Lower lobe of right lung (tissue), 2 donors: ENCODE data around the gene APOLD1. TPM values are rescaled to one million over a fixed set of nuclear protein-coding genes. Genes with fewer than 3 reads are reported as not detected.
A peak's percentile ranks its signal among the peaks of the same experiment; 100 is the strongest.

Experiments used
- ATAC-seq, 2 donors: fragments of 200-7000 bp; cut with Tn5 transposase; one replicate each; pipeline ENCODE4 v1.9.1; 2020 to 2022; ENCODE audit warnings: mild to moderate bottlenecking in 2 of 2, moderate library complexity in 2 of 2
- DNase-seq: peaks from one replicate; pipeline ENCODE4 v3.0.0-alpha.2; 2020
- H3K27ac ChIP-seq: fragments of 200-600 bp; one replicate; pipeline ENCODE4 v1.8.0; 2022
- H3K27me3 ChIP-seq: fragments of 200-600 bp; one replicate; pipeline ENCODE4 v1.8.0; 2022; ENCODE audit warnings: low read depth
- H3K36me3 ChIP-seq: fragments of 200-600 bp; one replicate; pipeline ENCODE4 v1.8.0; 2022; ENCODE audit warnings: mild to moderate bottlenecking
- H3K4me1 ChIP-seq: fragments of 200-600 bp; one replicate; pipeline ENCODE4 v1.8.0; 2022
- H3K4me3 ChIP-seq: fragments of 200-600 bp; one replicate; pipeline ENCODE4 v1.8.0; 2022; ENCODE audit warnings: mild to moderate bottlenecking
- H3K9me3 ChIP-seq: fragments of 200-600 bp; one replicate; pipeline ENCODE4 v1.8.0; 2022
- CTCF ChIP-seq: fragments of 200-600 bp; IDR thresholded peaks from one replicate; pipeline ENCODE4 v1.8.0; 2022; ENCODE audit warnings: antibody characterized with exemption, mild to moderate bottlenecking
- intact Hi-C: fragments of 100-400 bp; cut with DNase I; formaldehyde crosslinking; loops from one replicate; pipeline ENCODE4 v1.11.0; 2022
- total RNA-seq: library from RNA; stranded (reverse); fragmentation: NEBNext Ultra II Directional; extraction: Animal tissue kit (Norgen Biotek cat#: 25700); gene quantifications from one replicate; pipeline ENCODE4 v1.2.1, GENCODE V29; 2021
- donor health status: DM: no; HTN: yes; CAD: no; lungs with severe emphysema.

Gene APOLD1
- total RNA-seq, 1 donor from 2014 or later = 11.0 TPM

DNA sequence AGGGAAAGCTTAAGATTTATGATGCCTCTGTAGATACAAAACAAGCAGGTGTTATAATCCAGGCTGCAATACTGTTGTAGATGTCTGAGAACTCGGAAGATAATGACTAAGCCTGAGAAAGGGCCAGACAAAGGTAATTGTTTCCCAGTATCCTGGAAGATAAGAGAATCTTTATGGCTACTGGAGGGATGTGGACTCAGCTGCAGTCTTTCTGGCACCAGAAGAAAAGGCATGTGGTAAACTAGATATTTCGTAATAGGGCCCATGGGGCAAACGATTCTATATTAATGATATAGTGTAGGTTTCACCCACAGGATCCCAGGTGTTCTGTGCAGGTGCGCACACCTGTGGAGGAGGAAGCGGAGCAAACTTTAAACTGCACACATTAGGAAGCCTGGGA lies 9.2 kb upstream of the APOLD1 start:
- no peak overlapping the region for H3K4me3 ChIP-seq
- no peak overlapping the region for H3K27ac ChIP-seq
- H3K4me1 ChIP-seq = peaks cover 15% of the 10 kb centered on the region
- DNase-seq (no peak), ATAC-seq (no peak)
- no peaks in the 10 kb centered on the region for H3K9me3 ChIP-seq
- intact Hi-C loops = no loop called here
- H3K27me3 ChIP-seq = no peaks in the 10 kb centered on the region
- H3K36me3 ChIP-seq = no peaks in the 10 kb centered on the region
- no peak for TF ChIP-seq CTCF

GRCh38 chr12:12777092-12777491 lies 8.4 kb upstream of the APOLD1 start:
- Histone ChIP-seq H3K4me3 (no peak overlapping the region), H3K27ac (no peak overlapping the region), H3K9me3 (no peaks in the 10 kb centered on the region), H3K4me1 (peaks cover 15% of the 10 kb centered on the region), H3K36me3 (no peaks in the 10 kb centered on the region), H3K27me3 (no peaks in the 10 kb centered on the region)
- ATAC-seq = no peak
- intact Hi-C loops = no loop called here
- no peak for DNase-seq
- no peak for TF ChIP-seq CTCF

GRCh38 chr12:12779007-12779406 lies 6.5 kb upstream of the APOLD1 start:
- no peak overlapping the region for H3K27ac ChIP-seq
- no peaks in the 10 kb centered on the region for H3K36me3 ChIP-seq
- DNase-seq (no peak), ATAC-seq (peak in 1 of 2 donors; percentile 2)
- H3K4me3 ChIP-seq = no peak overlapping the region
- H3K4me1 ChIP-seq = peaks cover 15% of the 10 kb centered on the region
- no peak for TF ChIP-seq CTCF
- no peaks in the 10 kb centered on the region for H3K9me3 ChIP-seq
- no peaks in the 10 kb centered on the region for H3K27me3 ChIP-seq
- intact Hi-C loops = no loop called here

GRCh38 chr12:12779529-12779928 lies 5.9 kb upstream of the APOLD1 start:
- DNase-seq (no peak), ATAC-seq (peak; percentile 78 to 94)
- Histone ChIP-seq H3K27me3 (no peaks in the 10 kb centered on the region), H3K4me3 (no peak overlapping the region), H3K9me3 (no peaks in the 10 kb centered on the region), H3K4me1 (peaks cover 15% of the 10 kb centered on the region), H3K36me3 (no peaks in the 10 kb centered on the region), H3K27ac (no peak overlapping the region)
- TF ChIP-seq CTCF = no peak
- intact Hi-C loops = no loop called here

GRCh38 chr12:12784116-12784515 lies 1.3 kb upstream of the APOLD1 start:
- peak overlapping the region; percentile 89 for H3K27ac ChIP-seq
- no peak overlapping the region for H3K4me3 ChIP-seq
- no peaks in the 10 kb centered on the region for H3K9me3 ChIP-seq
- H3K4me1 ChIP-seq = peaks cover 35% of the 10 kb centered on the region
- H3K36me3 ChIP-seq = no peaks in the 10 kb centered on the region
- H3K27me3 ChIP-seq = no peaks in the 10 kb centered on the region
- intact Hi-C loops = no loop called here
- no peak for DNase-seq
- ATAC-seq = no peak
- TF ChIP-seq CTCF = no peak

DNA sequence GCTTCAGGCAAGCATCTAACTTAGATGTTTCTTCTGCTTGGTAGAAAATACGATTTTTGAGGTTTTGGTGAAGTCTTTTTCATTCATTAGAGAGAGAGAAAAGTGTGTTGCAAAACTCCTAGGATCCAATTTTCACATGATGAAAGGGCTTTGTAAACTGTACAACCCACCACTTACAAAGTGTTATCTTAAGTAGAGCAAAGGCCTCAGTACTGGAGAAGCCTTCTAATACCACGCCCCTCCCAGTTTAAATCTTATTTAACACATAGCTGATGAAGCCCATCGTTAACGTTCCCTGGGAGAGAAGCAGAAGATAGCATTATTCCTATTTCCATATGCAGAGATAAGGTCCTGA lies 869 bp downstream of the APOLD1 start:
- ATAC-seq = peak; percentile 6 to 39
- Histone ChIP-seq H3K36me3 (no peaks in the 10 kb centered on the region), H3K9me3 (no peaks in the 10 kb centered on the region), H3K4me1 (peaks cover 28% of the 10 kb centered on the region), H3K4me3 (peak overlapping the region; percentile 74), H3K27ac (peak overlapping the region; percentile 89), H3K27me3 (no peaks in the 10 kb centered on the region)
- no peak for TF ChIP-seq CTCF
- intact Hi-C loops = no loop called here
- no peak for DNase-seq
